CD4-positive, alpha-beta memory T cell (primary cell): ENCODE results near the gene ABHD8. TPM values are rescaled to one million over a fixed set of nuclear protein-coding genes. Genes with fewer than 3 reads are reported as not detected.
"Not testable (repeated sequence)": the region's sequence is repeated elsewhere in the genome, so short reads cannot be mapped to it uniquely, and the experiment has no call there.

ENCODE experiments used
- CTCF ChIA-PET: fragments of 350-600 bp; sonication (Branson Sonifier 250); formaldehyde crosslinking; loops from one replicate; lab custom pipeline; 2021; ENCODE audit warnings: inconsistent platforms; ENCODE audit not compliant: partially characterized antibody; lab: Charles Lee
- POLR2A ChIA-PET: fragments of 350-600 bp; sonication (Branson Sonifier 250); formaldehyde crosslinking; loops from one replicate; lab custom pipeline; 2021; ENCODE audit not compliant: partially characterized antibody; lab: Charles Lee
- DNase-seq, 5 donors: peaks; one replicate each; pipeline versions ENCODE4 v3.0.0 to v3.0.0-alpha.2; 2020 to 2022; ENCODE audit warnings: mixed read lengths in 1 of 5
- H3K27ac ChIP-seq: one replicate; pipeline ENCODE4 v1.7.0; 2013; ENCODE audit warnings: low read depth, low read length
- H3K27me3 ChIP-seq: 2 replicates; pipeline ENCODE4 v1.7.0; 2013; ENCODE audit warnings: mild to moderate bottlenecking, low read length, moderate library complexity; ENCODE audit not compliant: insufficient read depth
- H3K36me3 ChIP-seq: 2 replicates; pipeline ENCODE4 v1.7.0; 2013; ENCODE audit warnings: mild to moderate bottlenecking, low read length, moderate library complexity; ENCODE audit not compliant: insufficient read depth
- H3K4me1 ChIP-seq: 2 replicates; pipeline ENCODE4 v1.7.0; 2013; ENCODE audit warnings: mild to moderate bottlenecking, low read length, moderate library complexity; ENCODE audit not compliant: insufficient read depth
- H3K4me3 ChIP-seq, 2 donors: one replicate each; pipeline ENCODE4 v1.7.0; 2013; ENCODE audit warnings: low read length in 2 of 2, mild to moderate bottlenecking in 1 of 2
- H3K9me3 ChIP-seq, 2 donors: one replicate each; pipeline ENCODE4 v1.7.0; 2013; ENCODE audit warnings: low read length in 2 of 2, control low read depth in 1 of 2; ENCODE audit not compliant: control insufficient read depth in 1 of 2
- H3K27ac Mint-ChIP-seq, 7 donors: one replicate each; pipeline ENCODE4 v1.8.0; 2020 to 2021; ENCODE audit warnings: mixed read lengths in 7 of 7, mild to moderate bottlenecking in 6 of 7, inconsistent platforms in 3 of 7, moderate library complexity in 3 of 7
- H3K27me3 Mint-ChIP-seq, 2 donors: one replicate each; pipeline ENCODE4 v1.8.0; 2020 to 2021; ENCODE audit warnings: mixed read lengths in 2 of 2
- H3K36me3 Mint-ChIP-seq, 2 donors: one replicate each; pipeline ENCODE4 v1.8.0; 2020 to 2021; ENCODE audit warnings: mixed read lengths in 2 of 2, inconsistent platforms in 1 of 2, mild to moderate bottlenecking in 1 of 2
- H3K4me1 Mint-ChIP-seq, 4 donors: one replicate each; pipeline ENCODE4 v1.8.0; 2020 to 2021; ENCODE audit warnings: mixed read lengths in 4 of 4, mild to moderate bottlenecking in 1 of 4
- H3K4me3 Mint-ChIP-seq, 8 donors: one replicate each; pipeline ENCODE4 v1.8.0; 2020 to 2021; ENCODE audit warnings: mixed read lengths in 8 of 8, mild to moderate bottlenecking in 7 of 8, moderate library complexity in 6 of 8, inconsistent platforms in 3 of 8
- H3K9me3 Mint-ChIP-seq, 8 donors: one replicate each; pipeline ENCODE4 v1.8.0; 2020 to 2021; ENCODE audit warnings: mixed read lengths in 8 of 8, mild to moderate bottlenecking in 5 of 8, inconsistent platforms in 3 of 8, moderate library complexity in 1 of 8
- intact Hi-C: fragments of 100-400 bp; cut with micrococcal nuclease; formaldehyde crosslinking; loops from one replicate; pipeline ENCODE4 v1.15.1; 2023
- polyA plus RNA-seq, 2 donors: library from polyadenylated mRNA; unstranded; fragments of 300-500 nt; fragmentation: Illumina TruSeq; gene quantifications; one replicate each; pipeline ENCODE4 v1.2.3, GENCODE V29; 2021
- total RNA-seq, 2 experiments: library from RNA; stranded (reverse); gene quantifications; one replicate each; pipeline ENCODE4 v1.2.3, GENCODE V29; 2021

The ABHD8 gene
- total and polyA plus RNA-seq, 4 experiments from 2014 or later: 6.0 to 10.1 (median 8.6) TPM

DNA sequence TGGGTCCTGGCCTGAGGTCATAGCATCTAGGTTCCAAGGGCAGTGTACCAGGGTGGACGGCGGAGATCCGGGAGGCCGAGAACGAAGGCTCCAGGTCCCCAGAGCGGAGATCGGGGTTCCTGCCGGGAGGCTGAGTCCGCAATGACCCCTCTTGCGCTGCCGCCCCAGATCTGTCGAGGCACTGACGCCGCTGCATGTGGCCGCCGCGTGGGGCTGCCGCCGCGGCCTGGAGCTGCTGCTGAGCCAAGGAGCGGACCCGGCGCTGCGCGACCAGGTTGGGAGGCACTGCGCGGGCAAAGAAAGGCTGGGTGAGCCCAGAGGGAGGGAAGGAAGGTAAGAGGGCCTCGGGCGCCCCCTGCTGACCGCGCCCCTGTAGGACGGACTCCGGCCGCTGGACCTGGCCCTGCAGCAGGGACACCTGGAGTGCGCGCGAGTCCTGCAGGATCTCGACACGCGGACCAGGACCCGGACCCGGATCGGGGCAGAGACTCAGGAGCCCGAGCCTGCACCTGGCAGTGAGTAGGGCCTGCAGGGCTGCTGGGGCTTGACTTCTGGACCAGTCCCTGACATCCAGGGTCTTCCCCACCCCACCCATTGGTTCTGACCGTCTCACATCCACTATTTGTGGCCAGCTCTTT lies 20.6 kb downstream of the ABHD8 start:
- no peaks in the 10 kb centered on the region for H3K27me3 ChIP-seq
- peak; percentile 72 to 79 (median 74) for DNase-seq
- H3K9me3 ChIP-seq: no peaks in the 10 kb centered on the region
- Mint-ChIP-seq H3K36me3 (peaks cover under 1 to 1% of the 10 kb centered on the region in 2 donors), H3K27me3 (no peaks in the 10 kb centered on the region), H3K4me1 (peaks cover 2 to 4% (median 3%) of the 10 kb centered on the region in 4 donors), H3K27ac (peak overlapping the region in 2 of 7 donors; percentile 24 to 42), H3K9me3 (no peaks in the 10 kb centered on the region), H3K4me3 (peak overlapping the region; percentile 73 to 86 (median 80))
- H3K27ac ChIP-seq: no peak overlapping the region
- H3K4me1 ChIP-seq: peaks cover 17% of the 10 kb centered on the region
- H3K36me3 ChIP-seq: no peaks in the 10 kb centered on the region
- ChIA-PET POLR2A (interaction anchor here (0.8 to 1.7 kb wide), 7 partner anchors 10 to 214 kb away, joined by 3 to 6 read pairs (median 3); partner anchors contain the start of genes BABAM1, MRPL34 and USHBP1), CTCF (interaction anchor here (0.6 to 6.9 kb wide), 15 partner anchors 10 to 510 kb away, joined by 3 to 83 read pairs (median 5); partner anchors contain the start of genes BABAM1, MRPL34 and USHBP1)
- intact Hi-C loops: loop anchor here (1.0 to 2.0 kb wide), 5 partner anchors 21 to 504 kb away; partner anchors contain the start of genes HAUS8 and MYO9B
- H3K4me3 ChIP-seq: peak overlapping the region; percentile 17 to 45

- peak within 1 kb of the TSS; percentile 17 to 45 for H3K4me3 ChIP-seq
- DNase-seq: no peak
- peak within 1 kb of the TSS in 3 of 7 donors; percentile 19 to 42 (median 24) for H3K27ac Mint-ChIP-seq
- H3K9me3 Mint-ChIP-seq: no peaks in the 10 kb centered on the region
- no peak within 1 kb of the TSS for H3K27ac ChIP-seq
- peaks cover 4% of the 10 kb centered on the region for H3K36me3 ChIP-seq
- intact Hi-C loops: loop anchor here (1.0 to 2.0 kb wide), 5 partner anchors 20 to 503 kb away; partner anchors contain the start of genes HAUS8 and MYO9B
- ChIA-PET POLR2A (interaction anchor here (0.8 to 1.7 kb wide), 9 partner anchors 11 to 213 kb away, joined by 3 to 6 read pairs (median 4); partner anchors contain the start of genes BABAM1, MRPL34 and OCEL1), CTCF (interaction anchor here (0.5 to 6.9 kb wide), 14 partner anchors 9 to 647 kb away, joined by 3 to 83 read pairs (median 4); partner anchors contain the start of genes BABAM1, MRPL34 and USHBP1)
- H3K27me3 ChIP-seq: no peaks in the 10 kb centered on the region
- no peaks in the 10 kb centered on the region for H3K9me3 ChIP-seq
- H3K27me3 Mint-ChIP-seq: no peaks in the 10 kb centered on the region
- H3K36me3 Mint-ChIP-seq: peaks cover 5 to 6% of the 10 kb centered on the region in 2 donors
- peak within 1 kb of the TSS; percentile 73 to 86 (median 80) for H3K4me3 Mint-ChIP-seq
- H3K4me1 ChIP-seq: peaks cover 17% of the 10 kb centered on the region
- peaks cover 2 to 4% (median 3%) of the 10 kb centered on the region in 4 donors for H3K4me1 Mint-ChIP-seq
Observed at GRCh38 chr19:17281391-17282304, 21.6 kb downstream of the ABHD8 start, which contains the start of gene ANKLE1. Gene ANKLE1 (plus strand): TSS chr19:17281901. CDS start chr19:17281921, 20 bp downstream.

DNA sequence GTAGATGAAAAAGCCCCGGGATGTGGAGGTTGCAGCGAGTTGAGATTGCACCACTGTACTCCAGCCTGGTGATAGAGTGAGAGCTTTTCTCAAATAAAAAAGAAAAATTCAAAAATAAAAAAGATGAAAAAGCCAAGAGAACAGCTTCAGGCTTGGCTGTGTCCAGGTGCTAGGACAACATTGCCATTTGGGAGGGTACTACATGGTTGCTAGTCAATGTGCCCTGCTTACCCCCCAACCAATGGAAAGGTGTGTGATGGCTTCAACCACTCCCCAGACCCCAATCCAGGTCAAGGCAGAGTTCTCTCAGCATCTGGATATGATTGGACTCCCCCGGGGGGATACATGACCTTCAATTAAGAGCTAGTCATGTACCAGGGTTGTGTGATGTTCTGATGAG lies 23.8 kb downstream of the ABHD8 start:
- H3K27ac Mint-ChIP-seq: no peak overlapping the region
- ChIA-PET POLR2A (interaction anchor here (0.7 to 1.2 kb wide), 2 partner anchors 12 to 44 kb away, joined by 3 to 5 read pairs; partner anchors contain the start of gene BABAM1), CTCF (interaction anchor here (0.6 to 6.9 kb wide), 7 partner anchors 13 to 211 kb away, joined by 3 to 83 read pairs (median 5); no protein-coding TSS in a partner anchor)
- Histone ChIP-seq H3K27ac (no peak overlapping the region), H3K4me3 (no peak overlapping the region), H3K36me3 (peaks cover 12% of the 10 kb centered on the region), H3K27me3 (no peaks in the 10 kb centered on the region), H3K9me3 (no peaks in the 10 kb centered on the region), H3K4me1 (peaks cover 17% of the 10 kb centered on the region)
- peaks cover 14 to 17% of the 10 kb centered on the region in 2 donors for H3K36me3 Mint-ChIP-seq
- H3K4me3 Mint-ChIP-seq: peak overlapping the region in 1 of 8 donors; percentile 12
- H3K27me3 Mint-ChIP-seq: no peaks in the 10 kb centered on the region
- peaks cover 2 to 4% (median 3%) of the 10 kb centered on the region in 4 donors for H3K4me1 Mint-ChIP-seq
- DNase-seq: no peak
- intact Hi-C loops: no loop called here
- no peaks in the 10 kb centered on the region for H3K9me3 Mint-ChIP-seq

GRCh38 chr19:17275441-17276175 lies 27.6 kb downstream of the ABHD8 start:
- intact Hi-C loops: no loop called here
- Histone ChIP-seq H3K27me3 (no peaks in the 10 kb centered on the region), H3K9me3 (no peaks in the 10 kb centered on the region), H3K27ac (no peak overlapping the region), H3K36me3 (peaks cover 30% of the 10 kb centered on the region), H3K4me3 (no peak overlapping the region), H3K4me1 (no peaks in the 10 kb centered on the region)
- POLR2A ChIA-PET: no interaction called here
- no peaks in the 10 kb centered on the region for H3K27me3 Mint-ChIP-seq
- CTCF ChIA-PET: interaction anchor here (0.7 kb wide), 1 partner anchor 14 kb away, joined by 4 read pairs; no protein-coding TSS in a partner anchor
- H3K9me3 Mint-ChIP-seq: no peaks in the 10 kb centered on the region
- peak overlapping the region in 1 of 7 donors; percentile 66 for H3K27ac Mint-ChIP-seq
- peaks cover 19 to 33% of the 10 kb centered on the region in 2 donors for H3K36me3 Mint-ChIP-seq
- DNase-seq: no peak
- H3K4me1 Mint-ChIP-seq: no peaks in the 10 kb centered on the region
- no peak overlapping the region for H3K4me3 Mint-ChIP-seq

- intact Hi-C loops, CTCF ChIA-PET, H3K4me1 ChIP-seq, H3K4me3 ChIP-seq, POLR2A ChIA-PET, H3K27me3 Mint-ChIP-seq, H3K27ac ChIP-seq, H3K9me3 ChIP-seq, H3K4me3 Mint-ChIP-seq, H3K9me3 Mint-ChIP-seq, H3K4me1 Mint-ChIP-seq, H3K27me3 ChIP-seq, DNase-seq, H3K27ac Mint-ChIP-seq: not testable (repeated sequence)
- H3K36me3 ChIP-seq: peaks cover 30% of the 10 kb centered on the region
- peaks cover 23 to 39% of the 10 kb centered on the region in 2 donors for H3K36me3 Mint-ChIP-seq
Observed at GRCh38 chr19:17274892-17275291, 28.3 kb downstream of the ABHD8 start.

DNA sequence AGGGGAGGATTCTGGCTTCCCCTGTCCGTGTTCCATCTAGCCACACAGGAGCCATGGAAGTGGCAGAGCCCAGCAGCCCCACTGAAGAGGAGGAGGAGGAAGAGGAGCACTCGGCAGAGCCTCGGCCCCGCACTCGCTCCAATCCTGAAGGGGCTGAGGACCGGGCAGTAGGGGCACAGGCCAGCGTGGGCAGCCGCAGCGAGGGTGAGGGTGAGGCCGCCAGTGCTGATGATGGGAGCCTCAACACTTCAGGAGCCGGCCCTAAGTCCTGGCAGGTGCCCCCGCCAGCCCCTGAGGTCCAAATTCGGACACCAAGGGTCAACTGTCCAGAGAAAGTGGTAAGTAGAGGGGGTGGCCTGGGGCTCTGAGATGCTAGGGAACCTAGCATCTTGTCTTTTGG lies 34.5 kb downstream of the ABHD8 start:
- H3K4me3 Mint-ChIP-seq: peak overlapping the region in 6 of 8 donors; percentile 42 to 89 (median 51)
- H3K4me1 Mint-ChIP-seq: peaks cover 12 to 30% (median 21%) of the 10 kb centered on the region in 4 donors
- H3K27ac Mint-ChIP-seq: no peak overlapping the region
- peaks cover 1 to 2% of the 10 kb centered on the region in 2 donors for H3K27me3 Mint-ChIP-seq
- intact Hi-C loops: loop anchor here (5.0 kb wide), 1 partner anchor 41 kb away; the partner anchor contains the start of gene OCEL1
- DNase-seq: no peak
- Histone ChIP-seq H3K9me3 (no peaks in the 10 kb centered on the region), H3K36me3 (peaks cover 17% of the 10 kb centered on the region), H3K27me3 (no peaks in the 10 kb centered on the region), H3K27ac (no peak overlapping the region), H3K4me3 (no peak overlapping the region), H3K4me1 (peaks cover 26% of the 10 kb centered on the region)
- H3K36me3 Mint-ChIP-seq: peaks cover 9 to 29% of the 10 kb centered on the region in 2 donors
- ChIA-PET CTCF (interaction anchor here (6.0 kb wide), 1 partner anchor 14 kb away, joined by 47 read pairs; the partner anchor contains the start of gene ANKLE1), POLR2A (interaction anchor here (1.5 to 2.7 kb wide), 2 partner anchors 13 to 143 kb away, joined by 5 to 11 read pairs; partner anchors contain the start of gene ANKLE1)
- no peaks in the 10 kb centered on the region for H3K9me3 Mint-ChIP-seq
